Measurements from ENCODE around the gene TCP1. TPM values are rescaled to one million over a fixed set of nuclear protein-coding genes. Genes with fewer than 3 reads are reported as not detected.

TCP1 gene
- total and polyA plus RNA-seq, 2 of the 13 experiments (the other 11 are each of a cell fraction or from before 2014, with no cell fraction given) = 116 to 553 TPM

DNA sequence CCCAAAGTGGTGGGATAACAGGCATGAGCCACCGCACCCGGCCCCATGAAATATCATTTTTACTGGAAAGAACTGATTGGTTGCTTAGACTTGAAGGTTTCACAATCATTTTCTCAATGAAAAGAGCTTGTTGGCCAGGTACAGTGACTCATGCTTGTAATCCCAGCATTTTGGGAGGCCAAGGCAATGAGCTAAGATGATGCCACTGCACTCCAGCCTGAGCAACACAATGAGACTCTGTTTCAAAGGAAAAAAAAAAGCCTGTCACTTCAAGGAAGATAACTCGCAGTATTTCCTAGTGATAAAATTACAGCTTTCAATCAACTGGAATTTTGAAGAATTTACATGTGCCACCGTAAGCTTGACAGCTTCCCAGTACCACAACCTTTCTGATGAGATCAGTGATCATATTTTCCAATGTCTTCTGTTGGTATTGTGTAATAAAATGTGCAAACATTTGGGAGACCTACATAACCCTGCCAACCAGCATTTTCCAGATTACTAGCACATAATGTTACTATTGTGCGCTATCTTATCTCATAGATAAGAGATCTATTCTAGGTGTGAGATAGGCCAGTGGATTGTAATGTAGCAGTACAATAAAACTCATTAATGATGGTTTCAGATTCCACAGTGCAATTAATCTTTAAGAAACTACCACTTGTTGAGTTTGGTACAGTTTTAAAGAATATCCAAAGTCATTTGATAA, 17.9 kb upstream of the TCP1 start (continued):
- TF ChIP-seq, protein P1, sequence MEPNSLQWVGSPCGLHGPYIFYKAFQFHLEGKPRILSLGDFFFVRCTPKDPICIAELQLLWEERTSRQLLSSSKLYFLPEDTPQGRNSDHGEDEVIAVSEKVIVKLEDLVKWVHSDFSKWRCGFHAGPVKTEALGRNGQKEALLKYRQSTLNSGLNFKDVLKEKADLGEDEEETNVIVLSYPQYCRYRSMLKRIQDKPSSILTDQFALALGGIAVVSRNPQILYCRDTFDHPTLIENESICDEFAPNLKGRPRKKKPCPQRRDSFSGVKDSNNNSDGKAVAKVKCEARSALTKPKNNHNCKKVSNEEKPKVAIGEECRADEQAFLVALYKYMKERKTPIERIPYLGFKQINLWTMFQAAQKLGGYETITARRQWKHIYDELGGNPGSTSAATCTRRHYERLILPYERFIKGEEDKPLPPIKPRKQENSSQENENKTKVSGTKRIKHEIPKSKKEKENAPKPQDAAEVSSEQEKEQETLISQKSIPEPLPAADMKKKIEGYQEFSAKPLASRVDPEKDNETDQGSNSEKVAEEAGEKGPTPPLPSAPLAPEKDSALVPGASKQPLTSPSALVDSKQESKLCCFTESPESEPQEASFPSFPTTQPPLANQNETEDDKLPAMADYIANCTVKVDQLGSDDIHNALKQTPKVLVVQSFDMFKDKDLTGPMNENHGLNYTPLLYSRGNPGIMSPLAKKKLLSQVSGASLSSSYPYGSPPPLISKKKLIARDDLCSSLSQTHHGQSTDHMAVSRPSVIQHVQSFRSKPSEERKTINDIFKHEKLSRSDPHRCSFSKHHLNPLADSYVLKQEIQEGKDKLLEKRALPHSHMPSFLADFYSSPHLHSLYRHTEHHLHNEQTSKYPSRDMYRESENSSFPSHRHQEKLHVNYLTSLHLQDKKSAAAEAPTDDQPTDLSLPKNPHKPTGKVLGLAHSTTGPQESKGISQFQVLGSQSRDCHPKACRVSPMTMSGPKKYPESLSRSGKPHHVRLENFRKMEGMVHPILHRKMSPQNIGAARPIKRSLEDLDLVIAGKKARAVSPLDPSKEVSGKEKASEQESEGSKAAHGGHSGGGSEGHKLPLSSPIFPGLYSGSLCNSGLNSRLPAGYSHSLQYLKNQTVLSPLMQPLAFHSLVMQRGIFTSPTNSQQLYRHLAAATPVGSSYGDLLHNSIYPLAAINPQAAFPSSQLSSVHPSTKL (CRISPR knock-in tag; IDR thresholded peaks at IDR 0.05) = no peak
- no peak for TF ChIP-seq ZFX (CRISPR knock-in tag; IDR thresholded peaks at IDR 0.05; ENCODE audit: low read depth)
- TF ChIP-seq ZC3H13 (CRISPR knock-in tag; IDR thresholded peaks at IDR 0.05) = no peak
- TF ChIP-seq ZNF563 (CRISPR knock-in tag; IDR thresholded peaks at IDR 0.05) = no peak
- no peak for TF ChIP-seq HNRNPLL (IDR thresholded peaks at IDR 0.05; ENCODE audit: low read depth, low read length, poor library complexity, severe bottlenecking)
- TF ChIP-seq E2F5 (CRISPR knock-in tag; conservative IDR thresholded peaks at IDR 0.05) = no peak
- TF ChIP-seq, protein P2, sequence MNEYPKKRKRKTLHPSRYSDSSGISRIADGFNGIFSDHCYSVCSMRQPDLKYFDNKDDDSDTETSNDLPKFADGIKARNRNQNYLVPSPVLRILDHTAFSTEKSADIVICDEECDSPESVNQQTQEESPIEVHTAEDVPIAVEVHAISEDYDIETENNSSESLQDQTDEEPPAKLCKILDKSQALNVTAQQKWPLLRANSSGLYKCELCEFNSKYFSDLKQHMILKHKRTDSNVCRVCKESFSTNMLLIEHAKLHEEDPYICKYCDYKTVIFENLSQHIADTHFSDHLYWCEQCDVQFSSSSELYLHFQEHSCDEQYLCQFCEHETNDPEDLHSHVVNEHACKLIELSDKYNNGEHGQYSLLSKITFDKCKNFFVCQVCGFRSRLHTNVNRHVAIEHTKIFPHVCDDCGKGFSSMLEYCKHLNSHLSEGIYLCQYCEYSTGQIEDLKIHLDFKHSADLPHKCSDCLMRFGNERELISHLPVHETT (CRISPR knock-in tag; conservative IDR thresholded peaks at IDR 0.05) = no peak
- no peak for TF ChIP-seq ZNF3 (CRISPR knock-in tag; IDR thresholded peaks at IDR 0.05)
- TF ChIP-seq ZUFSP (CRISPR knock-in tag; IDR thresholded peaks at IDR 0.05; ENCODE audit: borderline replicate concordance) = no peak
- TF ChIP-seq ZNF256 (CRISPR knock-in tag; conservative IDR thresholded peaks at IDR 0.05) = no peak
- no peak for TF ChIP-seq ZNF543 (CRISPR knock-in tag; IDR thresholded peaks at IDR 0.05)
- no peak for TF ChIP-seq NFKB2 (CRISPR knock-in tag; IDR thresholded peaks at IDR 0.05; ENCODE audit: borderline replicate concordance)
- no peak for TF ChIP-seq HNRNPUL1 (IDR thresholded peaks at IDR 0.05; ENCODE audit: low read depth, low read length)
- no peak for TF ChIP-seq ZNF446 (CRISPR knock-in tag; IDR thresholded peaks at IDR 0.05)
- TF ChIP-seq EED (CRISPR knock-in tag; IDR thresholded peaks at IDR 0.05) = no peak

All from HepG2 (cell line).